Measurements from ENCODE around the gene DAGLB. TPM values are rescaled to one million over a fixed set of nuclear protein-coding genes. Genes with fewer than 3 reads are reported as not detected.

DAGLB gene
- total and polyA plus RNA-seq, 2 of the 8 experiments (the other 6 are each of a cell fraction or from before 2014, with no cell fraction given), result 27.0 to 39.6 TPM

DNA sequence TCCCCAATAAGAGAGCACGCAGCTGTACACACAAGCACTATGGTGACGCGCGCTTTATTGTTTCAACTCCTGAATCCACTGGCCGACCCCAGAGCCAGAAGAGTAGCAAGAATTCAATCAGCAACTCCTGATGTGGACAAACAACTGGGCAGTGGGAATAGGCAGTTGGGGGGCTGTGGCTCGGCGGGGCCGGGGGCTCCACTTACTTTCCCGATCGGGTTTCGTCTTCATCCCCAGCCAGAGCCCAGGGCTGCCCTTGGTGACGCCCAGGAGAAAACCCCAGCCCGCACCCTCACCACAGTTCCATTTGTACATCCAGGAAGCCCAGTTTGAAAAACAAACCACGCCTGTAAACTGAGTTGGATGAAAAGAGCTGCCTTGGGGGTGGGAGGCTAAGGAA lies 38.7 kb downstream of the DAGLB start (continued):
- TF ChIP-seq, protein P1, sequence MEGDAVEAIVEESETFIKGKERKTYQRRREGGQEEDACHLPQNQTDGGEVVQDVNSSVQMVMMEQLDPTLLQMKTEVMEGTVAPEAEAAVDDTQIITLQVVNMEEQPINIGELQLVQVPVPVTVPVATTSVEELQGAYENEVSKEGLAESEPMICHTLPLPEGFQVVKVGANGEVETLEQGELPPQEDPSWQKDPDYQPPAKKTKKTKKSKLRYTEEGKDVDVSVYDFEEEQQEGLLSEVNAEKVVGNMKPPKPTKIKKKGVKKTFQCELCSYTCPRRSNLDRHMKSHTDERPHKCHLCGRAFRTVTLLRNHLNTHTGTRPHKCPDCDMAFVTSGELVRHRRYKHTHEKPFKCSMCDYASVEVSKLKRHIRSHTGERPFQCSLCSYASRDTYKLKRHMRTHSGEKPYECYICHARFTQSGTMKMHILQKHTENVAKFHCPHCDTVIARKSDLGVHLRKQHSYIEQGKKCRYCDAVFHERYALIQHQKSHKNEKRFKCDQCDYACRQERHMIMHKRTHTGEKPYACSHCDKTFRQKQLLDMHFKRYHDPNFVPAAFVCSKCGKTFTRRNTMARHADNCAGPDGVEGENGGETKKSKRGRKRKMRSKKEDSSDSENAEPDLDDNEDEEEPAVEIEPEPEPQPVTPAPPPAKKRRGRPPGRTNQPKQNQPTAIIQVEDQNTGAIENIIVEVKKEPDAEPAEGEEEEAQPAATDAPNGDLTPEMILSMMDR (IDR thresholded peaks at IDR 0.05; ENCODE audit: control extremely low read depth in 1 of 3, insufficient read depth in 1 of 3, low read depth in 1 of 3, low read length in 3 of 3), result no peak
- TF ChIP-seq TBP (IDR thresholded peaks at IDR 0.05; ENCODE audit: low read depth, low read length) (no peak), HDAC6 (IDR thresholded peaks at IDR 0.05; ENCODE audit: low read depth, low read length) (no peak), CTBP2 (IDR thresholded peaks at IDR 0.05; ENCODE audit: borderline replicate concordance, insufficient read depth, insufficient read length, low read length) (no peak)
- TF ChIP-seq, protein P2, sequence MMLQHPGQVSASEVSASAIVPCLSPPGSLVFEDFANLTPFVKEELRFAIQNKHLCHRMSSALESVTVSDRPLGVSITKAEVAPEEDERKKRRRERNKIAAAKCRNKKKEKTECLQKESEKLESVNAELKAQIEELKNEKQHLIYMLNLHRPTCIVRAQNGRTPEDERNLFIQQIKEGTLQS (IDR thresholded peaks at IDR 0.05; ENCODE audit: insufficient read depth, low read depth, low read length), result no peak
